ENCODE data around the gene KRTAP10-8. TPM values are rescaled to one million over a fixed set of nuclear protein-coding genes. Genes with fewer than 3 reads are reported as not detected.

KRTAP10-8 gene
- total RNA-seq, 4 donors from 2014 or later: not detected

DNA sequence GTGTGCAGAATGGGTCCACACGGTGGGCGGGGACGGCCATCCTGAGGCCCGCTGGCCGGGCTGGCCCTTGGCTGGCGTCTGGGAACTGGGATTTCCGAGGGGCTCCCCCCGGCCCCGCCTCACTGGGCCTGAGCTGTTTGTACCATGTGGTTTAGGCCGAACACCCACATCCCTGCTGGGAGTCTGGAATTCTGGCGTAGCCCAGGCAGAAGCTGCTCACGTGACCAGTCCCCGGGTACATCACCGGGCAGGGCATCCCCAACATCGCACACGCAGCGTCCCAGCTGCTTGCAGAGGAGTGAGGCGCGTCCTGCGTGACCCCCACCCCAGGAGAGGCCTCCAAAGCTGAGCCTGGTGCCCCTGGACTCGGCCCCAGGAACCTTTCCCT is 9.4 kb upstream of the KRTAP10-8 start:
- Histone ChIP-seq H3K4me1 (no peaks in the 10 kb centered on the region), H3K4me3 (no peak overlapping the region), H3K27ac (replicated peaks in 1 of 4) (no peak overlapping the region), H3K27me3 (peaks cover 0 to 57% (median 0%) of the 10 kb centered on the region in 4 donors), H3K9me3 (peaks cover 0 to 8% (median 5%) of the 10 kb centered on the region in 4 donors), H3K36me3 (no peaks in the 10 kb centered on the region)
- TF ChIP-seq EP300 (IDR thresholded peaks at IDR 0.05): no peak
- no peak for TF ChIP-seq POLR2AphosphoS5 (IDR thresholded peaks at IDR 0.05)
- TF ChIP-seq CTCF (IDR thresholded peaks at IDR 0.05): no peak
- TF ChIP-seq POLR2A (IDR thresholded peaks at IDR 0.05; ENCODE audit: low read depth): no peak
- intact Hi-C loops (cut with DNase I): no loop called here
- DNase-seq (ENCODE audit: extremely low spot score): no peak
- 90% methylated on average over 2 of the region's 21 CpGs for WGBS

GRCh38 chr21:44603109-44603875 is 8.6 kb upstream of the KRTAP10-8 start:
- no peak overlapping the region for H3K27ac ChIP-seq (replicated peaks in 1 of 4)
- H3K9me3 ChIP-seq: peaks cover 0 to 8% (median 5%) of the 10 kb centered on the region in 4 donors
- peak; percentile 70 for DNase-seq (ENCODE audit: extremely low spot score)
- H3K4me1 ChIP-seq: no peaks in the 10 kb centered on the region
- peaks cover 0 to 52% (median 0%) of the 10 kb centered on the region in 4 donors for H3K27me3 ChIP-seq
- 36% methylated on average over 6 of the region's 17 CpGs for WGBS
- H3K36me3 ChIP-seq: no peaks in the 10 kb centered on the region
- intact Hi-C loops (cut with DNase I): no loop called here
- TF ChIP-seq EP300 (IDR thresholded peaks at IDR 0.05): no peak
- TF ChIP-seq POLR2AphosphoS5 (IDR thresholded peaks at IDR 0.05): no peak
- no peak for TF ChIP-seq CTCF (IDR thresholded peaks at IDR 0.05)
- TF ChIP-seq POLR2A (IDR thresholded peaks at IDR 0.05; ENCODE audit: low read depth): no peak
- no peak overlapping the region for H3K4me3 ChIP-seq

DNA sequence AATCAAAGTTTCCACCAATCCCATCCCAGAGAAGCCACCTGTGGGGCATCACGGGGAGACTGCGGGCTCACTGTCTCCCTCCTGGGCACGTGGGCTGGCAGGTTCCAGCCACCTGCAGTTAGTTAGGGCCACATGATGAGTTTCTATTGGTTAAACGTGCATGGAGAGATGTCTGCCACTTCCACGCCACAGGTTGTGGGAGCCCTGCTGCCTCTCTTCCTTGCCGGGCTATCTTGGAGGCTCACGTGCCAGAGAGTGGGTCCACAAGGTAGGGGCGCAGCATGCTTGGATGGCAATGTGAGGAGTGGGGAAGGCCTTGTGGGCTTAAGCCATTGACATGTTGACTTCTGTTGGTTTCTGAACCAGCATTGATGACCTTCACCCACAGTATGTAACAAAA is 8.0 kb upstream of the KRTAP10-8 start:
- H3K36me3 ChIP-seq: no peaks in the 10 kb centered on the region
- no peaks in the 10 kb centered on the region for H3K4me1 ChIP-seq
- H3K4me3 ChIP-seq: no peak overlapping the region
- H3K27me3 ChIP-seq: peaks cover 0 to 52% (median 0%) of the 10 kb centered on the region in 4 donors
- intact Hi-C loops (cut with DNase I): no loop called here
- 92% methylated on average over 8 of the region's 8 CpGs for WGBS
- peaks cover 0 to 5% (median 4%) of the 10 kb centered on the region in 4 donors for H3K9me3 ChIP-seq
- no peak overlapping the region for H3K27ac ChIP-seq (replicated peaks in 1 of 4)
- no peak for DNase-seq (ENCODE audit: extremely low spot score)
- TF ChIP-seq POLR2A (IDR thresholded peaks at IDR 0.05; ENCODE audit: low read depth): no peak
- no peak for TF ChIP-seq EP300 (IDR thresholded peaks at IDR 0.05)
- TF ChIP-seq POLR2AphosphoS5 (IDR thresholded peaks at IDR 0.05): no peak
- TF ChIP-seq CTCF (IDR thresholded peaks at IDR 0.05): no peak

DNA sequence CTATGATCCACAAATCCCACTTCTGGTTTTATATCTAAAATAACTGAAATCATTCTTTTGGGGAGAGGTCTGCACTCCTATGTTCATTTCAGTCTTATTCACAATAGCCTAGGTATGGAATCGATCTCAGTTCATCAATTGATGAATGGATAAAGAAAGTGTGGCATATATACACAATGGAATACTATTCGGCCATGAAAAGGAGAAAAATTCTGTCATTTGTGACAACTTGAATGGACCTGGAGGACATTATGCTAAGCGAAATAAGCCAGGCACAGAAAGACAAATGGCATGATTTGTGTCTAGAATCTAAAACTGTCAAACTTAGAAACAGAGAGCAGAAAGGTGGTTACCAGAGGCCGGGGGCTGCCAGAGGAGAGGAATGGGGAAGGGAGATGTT is 5.4 kb upstream of the KRTAP10-8 start:
- Histone ChIP-seq H3K36me3 (no peaks in the 10 kb centered on the region), H3K27ac (replicated peaks in 1 of 4) (no peak overlapping the region), H3K4me3 (no peak overlapping the region), H3K27me3 (peaks cover 0 to 32% (median 0%) of the 10 kb centered on the region in 4 donors), H3K4me1 (no peaks in the 10 kb centered on the region), H3K9me3 (peaks cover 0 to 30% (median 20%) of the 10 kb centered on the region in 4 donors)
- intact Hi-C loops (cut with DNase I): no loop called here
- TF ChIP-seq CTCF (IDR thresholded peaks at IDR 0.05) (no peak), POLR2A (IDR thresholded peaks at IDR 0.05; ENCODE audit: low read depth) (no peak), POLR2AphosphoS5 (IDR thresholded peaks at IDR 0.05) (no peak), EP300 (IDR thresholded peaks at IDR 0.05) (no peak)
- WGBS: 70% methylated on average over 4 of the region's 4 CpGs
- DNase-seq (ENCODE audit: extremely low spot score): no peak
